SHP77 (cell line): Measurements from ENCODE around the gene PDIA6.
"Not testable (repeated sequence)": the region's sequence is repeated elsewhere in the genome, so short reads cannot be mapped to it uniquely, and the experiment has no call there.

Experiments
- DNase-seq, 2 experiments: peaks; one replicate each; lab custom pipeline; 2025; lab: John Stamatoyannopoulos, UW

The PDIA6 gene

GRCh38 chr2:10780821-10781220, 31.8 kb downstream of the PDIA6 start:
- DNase-seq: not testable (repeated sequence)

GRCh38 chr2:10780491-10780820, 32.1 kb downstream of the PDIA6 start:
- no peak for DNase-seq

GRCh38 chr2:10779776-10780490, 32.7 kb downstream of the PDIA6 start:
- no peak for DNase-seq

- no peak for DNase-seq
Observed at GRCh38 chr2:10778724-10779115, 33.9 kb downstream of the PDIA6 start.

- DNase-seq: no peak
Observed at GRCh38 chr2:10777842-10778723, 34.5 kb downstream of the PDIA6 start.

GRCh38 chr2:10777111-10777841, 35.3 kb downstream of the PDIA6 start:
- no peak for DNase-seq

GRCh38 chr2:10776231-10776977, 36.2 kb downstream of the PDIA6 start:
- no peak for DNase-seq

GRCh38 chr2:10775831-10776230, 36.8 kb downstream of the PDIA6 start:
- DNase-seq: no peak

GRCh38 chr2:10775021-10775780, 37.4 kb downstream of the PDIA6 start:
- DNase-seq: no peak

- DNase-seq: no peak
Observed at GRCh38 chr2:10774394-10774793, 38.2 kb downstream of the PDIA6 start.

- DNase-seq: no peak
Observed at GRCh38 chr2:10773821-10774341, 38.7 kb downstream of the PDIA6 start.

GRCh38 chr2:10772868-10773215, 39.7 kb downstream of the PDIA6 start:
- DNase-seq: no peak

GRCh38 chr2:10772201-10772867, 40.3 kb downstream of the PDIA6 start:
- no peak for DNase-seq

GRCh38 chr2:10771786-10772185, 40.8 kb downstream of the PDIA6 start:
- DNase-seq: no peak

- no peak for DNase-seq
Observed at GRCh38 chr2:10770956-10771750, 41.4 kb downstream of the PDIA6 start.

GRCh38 chr2:10768063-10768507, 44.5 kb downstream of the PDIA6 start:
- no peak for DNase-seq

GRCh38 chr2:10765914-10766313, 46.7 kb downstream of the PDIA6 start:
- DNase-seq: no peak

GRCh38 chr2:10765461-10765860, 47.1 kb downstream of the PDIA6 start:
- no peak for DNase-seq

GRCh38 chr2:10764896-10765295, 47.7 kb downstream of the PDIA6 start:
- no peak for DNase-seq
